Keratinocyte (primary cell): Measurements from ENCODE around the gene NUP153. TPM values are rescaled to one million over a fixed set of nuclear protein-coding genes. Genes with fewer than 3 reads are reported as not detected.

ENCODE experiments used
- DNase-seq: peaks from one replicate; pipeline ENCODE4 v3.0.0-alpha.2; 2011; ENCODE audit warnings: low read depth, missing footprints, low spot score
- FAIRE-seq: peaks from 2 replicates; lab custom pipeline; 2011; peaks lifted over from hg19 to GRCh38; lab: Jason Lieb, UNC
- H2AFZ ChIP-seq: 2 replicates; pipeline ENCODE4 v1.6.0; 2012; ENCODE audit warnings: low read length, control low read depth, inconsistent platforms; ENCODE audit not compliant: control insufficient read depth
- H3K27ac ChIP-seq: 2 replicates; pipeline ENCODE4 v1.5.1; 2011; ENCODE audit warnings: low read length; ENCODE audit not compliant: control insufficient read depth, insufficient read depth
- H3K27me3 ChIP-seq: 3 replicates; pipeline ENCODE4 v1.6.0; 2011; ENCODE audit warnings: low read length; ENCODE audit not compliant: control insufficient read depth, insufficient read depth; ENCODE audit errors: extremely low read depth
- H3K36me3 ChIP-seq, 2 experiments: 2 replicates in 1 of 2; 3 replicates in 1 of 2; pipeline ENCODE4 v1.5.1; 2011; ENCODE audit warnings: low read length in 2 of 2, mild to moderate bottlenecking in 1 of 2; ENCODE audit not compliant: control insufficient read depth in 2 of 2, insufficient read depth in 2 of 2; ENCODE audit errors: extremely low read depth in 1 of 2
- H3K4me1 ChIP-seq: 3 replicates; pipeline ENCODE4 v1.5.1; 2011; ENCODE audit warnings: low read length; ENCODE audit not compliant: control insufficient read depth, insufficient read depth; ENCODE audit errors: extremely low read depth
- H3K4me2 ChIP-seq: 3 replicates; pipeline ENCODE4 v1.6.0; 2011; ENCODE audit warnings: low read depth, low read length; ENCODE audit not compliant: control insufficient read depth, insufficient read depth; ENCODE audit errors: extremely low read depth
- H3K4me3 ChIP-seq, 3 experiments: fragments of 200-600 bp in 1 of 3; sonication (generic) in 1 of 3; 2 replicates in 2 of 3; 3 replicates in 1 of 3; pipeline ENCODE4 v1.5.1; 2011 to 2016; ENCODE audit warnings: low read length in 3 of 3, mild to moderate bottlenecking in 3 of 3, control low read depth in 2 of 3, inconsistent platforms in 1 of 3, low read depth in 1 of 3, mixed read lengths in 1 of 3, mixed run types in 1 of 3, moderate library complexity in 1 of 3; ENCODE audit not compliant: control insufficient read depth in 2 of 3, insufficient read depth in 2 of 3; ENCODE audit errors: extremely low read depth in 1 of 3
- H3K79me2 ChIP-seq: 2 replicates; pipeline ENCODE4 v1.6.0; 2012; ENCODE audit warnings: low read length; ENCODE audit not compliant: control insufficient read depth, insufficient read depth
- H3K9ac ChIP-seq: 3 replicates; pipeline ENCODE4 v1.6.0; 2011; ENCODE audit warnings: low read length; ENCODE audit not compliant: control insufficient read depth, insufficient read depth; ENCODE audit errors: extremely low read depth
- H3K9me1 ChIP-seq: 3 replicates; pipeline ENCODE4 v1.6.0; 2011; ENCODE audit warnings: low read length; ENCODE audit not compliant: control insufficient read depth, insufficient read depth; ENCODE audit errors: extremely low read depth
- H3K9me3 ChIP-seq: 2 replicates; pipeline ENCODE4 v1.5.1; 2012; ENCODE audit warnings: low read depth, low read length; ENCODE audit not compliant: control insufficient read depth
- H4K20me1 ChIP-seq: 3 replicates; pipeline ENCODE4 v1.6.0; 2011; ENCODE audit warnings: low read length; ENCODE audit not compliant: control insufficient read depth, insufficient read depth; ENCODE audit errors: extremely low read depth
- EZH2 ChIP-seq: IDR thresholded peaks from one replicate; pipeline ENCODE4 v1.6.1; 2012; ENCODE audit warnings: inconsistent platforms, mild to moderate bottlenecking, low read length, moderate library complexity
- dilution Hi-C: fragments of 300-500 bp; cut with MboI; formaldehyde crosslinking; loops from one replicate; pipeline ENCODE4 v1.7.0; 2020; ENCODE audit warnings: low sequenced_read_pairs; ENCODE audit not compliant: extremely low pct_ligation_motif_present
- polyA plus RNA-seq, 5 experiments: library from polyadenylated mRNA; depleted of rRNA in 3 of 5; stranded (reverse) in 3 of 5; stranded (forward) in 1 of 5; unstranded in 1 of 5; fragments of >200 nt; gene quantifications; 1 replicate in 1 of 5; 2 replicates in 3 of 5; 3 replicates in 1 of 5; pipeline versions ENCODE4 v1.2.1 to v1.2.3, GENCODE V29; 2011 to 2012; ENCODE audit warnings: missing spikeins in 2 of 5, low read depth in 1 of 5, low replicate concordance in 1 of 5
- TF ChIP-seq, protein P1 (sequence below), 3 experiments: IDR thresholded peaks in 1 of 3; conservative IDR thresholded peaks in 1 of 3; optimal IDR thresholded peaks in 1 of 3; 2 replicates in 2 of 3; 3 replicates in 1 of 3; pipeline versions ENCODE3 to v1.5.1; 2011; ENCODE audit warnings: low read length in 3 of 3, mild to moderate bottlenecking in 3 of 3, moderate library complexity in 2 of 3, control low read depth in 1 of 3, inconsistent platforms in 1 of 3; ENCODE audit not compliant: insufficient read depth in 2 of 3; ENCODE audit errors: extremely low read depth in 1 of 3

The NUP153 gene
- polyA plus RNA-seq, 1 donor (not counting 4 experiments of a cell fraction or from before 2014, with no cell fraction given), result 27.6 TPM

DNA sequence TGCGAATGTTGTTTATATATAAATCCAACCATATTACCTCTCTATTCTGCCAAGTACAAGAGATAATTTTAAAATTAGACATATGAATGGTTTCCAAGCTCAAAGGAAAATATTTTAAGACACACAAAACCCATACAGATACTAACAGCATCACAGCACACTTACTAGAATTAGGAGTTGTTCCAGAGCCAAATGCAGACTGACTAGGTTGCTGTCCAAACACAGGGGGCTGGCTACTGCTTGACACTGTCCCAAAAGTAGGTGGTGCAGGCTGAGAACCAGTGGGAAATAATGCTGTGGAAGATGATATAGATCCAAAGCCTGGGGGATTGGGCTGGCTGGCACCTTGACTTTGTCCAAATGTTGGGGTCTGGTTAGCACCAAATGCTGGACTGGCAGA lies 82.3 kb downstream of the NUP153 start:
- DNase-seq (no peak), FAIRE-seq (no peak)
- dilution Hi-C loops, result no loop called here
- Histone ChIP-seq H3K27me3 (no peaks in the 10 kb centered on the region), H3K9ac (no peak overlapping the region), H3K36me3 (peaks cover 9 to 21% of the 10 kb centered on the region in 2 experiments), H3K27ac (no peak overlapping the region), H3K4me3 (no peak overlapping the region), H3K79me2 (peaks cover 25% of the 10 kb centered on the region), H2AFZ (no peak overlapping the region), H4K20me1 (peaks cover 2% of the 10 kb centered on the region), H3K9me1 (peaks cover 3% of the 10 kb centered on the region), H3K4me2 (no peak overlapping the region), H3K4me1 (no peaks in the 10 kb centered on the region), H3K9me3 (no peaks in the 10 kb centered on the region)
- TF ChIP-seq, protein P1, sequence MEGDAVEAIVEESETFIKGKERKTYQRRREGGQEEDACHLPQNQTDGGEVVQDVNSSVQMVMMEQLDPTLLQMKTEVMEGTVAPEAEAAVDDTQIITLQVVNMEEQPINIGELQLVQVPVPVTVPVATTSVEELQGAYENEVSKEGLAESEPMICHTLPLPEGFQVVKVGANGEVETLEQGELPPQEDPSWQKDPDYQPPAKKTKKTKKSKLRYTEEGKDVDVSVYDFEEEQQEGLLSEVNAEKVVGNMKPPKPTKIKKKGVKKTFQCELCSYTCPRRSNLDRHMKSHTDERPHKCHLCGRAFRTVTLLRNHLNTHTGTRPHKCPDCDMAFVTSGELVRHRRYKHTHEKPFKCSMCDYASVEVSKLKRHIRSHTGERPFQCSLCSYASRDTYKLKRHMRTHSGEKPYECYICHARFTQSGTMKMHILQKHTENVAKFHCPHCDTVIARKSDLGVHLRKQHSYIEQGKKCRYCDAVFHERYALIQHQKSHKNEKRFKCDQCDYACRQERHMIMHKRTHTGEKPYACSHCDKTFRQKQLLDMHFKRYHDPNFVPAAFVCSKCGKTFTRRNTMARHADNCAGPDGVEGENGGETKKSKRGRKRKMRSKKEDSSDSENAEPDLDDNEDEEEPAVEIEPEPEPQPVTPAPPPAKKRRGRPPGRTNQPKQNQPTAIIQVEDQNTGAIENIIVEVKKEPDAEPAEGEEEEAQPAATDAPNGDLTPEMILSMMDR (optimal IDR thresholded peaks at IDR 0.05 in 1 of 3, IDR thresholded peaks at IDR 0.05 in 1 of 3, conservative IDR thresholded peaks at IDR 0.05 in 1 of 3; ENCODE audit: extremely low read depth in 1 of 3, insufficient read depth in 2 of 3, low read length in 3 of 3), result no peak
- no peak for TF ChIP-seq EZH2

DNA sequence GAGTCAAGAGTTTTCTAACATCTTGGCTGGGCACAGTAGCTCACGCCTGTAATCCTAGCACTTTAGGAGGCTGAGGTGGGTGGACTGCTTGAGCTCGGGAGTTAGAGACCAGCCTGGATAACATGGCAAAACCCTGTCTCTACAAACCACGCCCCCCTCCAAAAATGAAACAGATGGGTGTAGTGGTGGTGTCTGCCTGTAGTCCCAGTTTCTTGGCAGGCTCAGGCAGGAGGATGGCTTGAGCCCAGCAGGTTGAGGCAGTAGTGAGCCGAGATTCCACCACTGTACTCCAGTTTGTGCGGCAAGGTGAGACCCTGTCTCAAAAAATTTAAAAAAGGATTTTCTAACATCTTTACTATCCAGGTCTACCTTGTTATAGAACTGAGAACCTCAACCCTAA lies 84.6 kb downstream of the NUP153 start:
- Histone ChIP-seq H2AFZ (no peak overlapping the region), H3K27me3 (no peaks in the 10 kb centered on the region), H3K9me1 (peaks cover 3% of the 10 kb centered on the region), H3K27ac (no peak overlapping the region), H3K9ac (no peak overlapping the region), H3K36me3 (peaks cover 9 to 23% of the 10 kb centered on the region in 2 experiments), H3K4me1 (no peaks in the 10 kb centered on the region), H3K4me2 (no peak overlapping the region), H3K79me2 (peaks cover 25% of the 10 kb centered on the region), H3K4me3 (no peak overlapping the region), H4K20me1 (peaks cover 2% of the 10 kb centered on the region), H3K9me3 (no peaks in the 10 kb centered on the region)
- TF ChIP-seq, protein P1 (optimal IDR thresholded peaks at IDR 0.05 in 1 of 3, IDR thresholded peaks at IDR 0.05 in 1 of 3, conservative IDR thresholded peaks at IDR 0.05 in 1 of 3; ENCODE audit: extremely low read depth in 1 of 3, insufficient read depth in 2 of 3, low read length in 3 of 3), result no peak
- TF ChIP-seq EZH2, result no peak
- no peak for FAIRE-seq
- dilution Hi-C loops, result no loop called here
- DNase-seq, result no peak
